ENCODE measurements around the gene FARP1. TPM values are rescaled to one million over a fixed set of nuclear protein-coding genes. Genes with fewer than 3 reads are reported as not detected.
A peak's percentile ranks its signal among the peaks of the same experiment; 100 is the strongest.

FARP1 gene
- total RNA-seq, 4 donors from 2014 or later: 11.0 to 27.2 (median 13.6) TPM

DNA sequence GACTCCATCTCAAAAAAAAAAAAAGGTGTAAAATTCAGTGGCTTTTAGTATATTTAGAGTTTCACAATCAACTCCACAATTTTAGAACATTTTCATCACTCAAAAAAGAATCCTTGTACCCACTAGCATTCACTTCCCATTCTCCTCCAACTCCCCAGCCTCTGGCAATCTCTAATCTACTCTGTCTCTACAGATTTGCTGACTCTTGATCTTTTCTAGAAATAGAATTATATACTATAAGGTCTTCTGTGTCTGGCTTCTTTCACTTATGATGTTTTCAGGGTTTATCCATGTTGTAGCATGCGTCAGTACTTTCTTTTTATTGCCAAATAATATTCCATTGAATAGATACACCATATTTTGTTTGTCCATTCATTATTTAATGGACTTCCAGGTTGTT is 8.0 kb upstream of the FARP1 start:
- no peak overlapping the region for H3K27ac ChIP-seq
- no peaks in the 10 kb centered on the region for H3K4me1 ChIP-seq
- no peaks in the 10 kb centered on the region for H3K36me3 ChIP-seq
- no peaks in the 10 kb centered on the region for H3K27me3 ChIP-seq
- 94% methylated on average over 1 of the region's 1 CpG for WGBS
- no peak overlapping the region for H3K4me3 ChIP-seq
- TF ChIP-seq EP300 (IDR thresholded peaks at IDR 0.05) (no peak), POLR2AphosphoS5 (IDR thresholded peaks at IDR 0.05) (no peak), POLR2A (IDR thresholded peaks at IDR 0.05) (no peak)
- TF ChIP-seq, protein P1, sequence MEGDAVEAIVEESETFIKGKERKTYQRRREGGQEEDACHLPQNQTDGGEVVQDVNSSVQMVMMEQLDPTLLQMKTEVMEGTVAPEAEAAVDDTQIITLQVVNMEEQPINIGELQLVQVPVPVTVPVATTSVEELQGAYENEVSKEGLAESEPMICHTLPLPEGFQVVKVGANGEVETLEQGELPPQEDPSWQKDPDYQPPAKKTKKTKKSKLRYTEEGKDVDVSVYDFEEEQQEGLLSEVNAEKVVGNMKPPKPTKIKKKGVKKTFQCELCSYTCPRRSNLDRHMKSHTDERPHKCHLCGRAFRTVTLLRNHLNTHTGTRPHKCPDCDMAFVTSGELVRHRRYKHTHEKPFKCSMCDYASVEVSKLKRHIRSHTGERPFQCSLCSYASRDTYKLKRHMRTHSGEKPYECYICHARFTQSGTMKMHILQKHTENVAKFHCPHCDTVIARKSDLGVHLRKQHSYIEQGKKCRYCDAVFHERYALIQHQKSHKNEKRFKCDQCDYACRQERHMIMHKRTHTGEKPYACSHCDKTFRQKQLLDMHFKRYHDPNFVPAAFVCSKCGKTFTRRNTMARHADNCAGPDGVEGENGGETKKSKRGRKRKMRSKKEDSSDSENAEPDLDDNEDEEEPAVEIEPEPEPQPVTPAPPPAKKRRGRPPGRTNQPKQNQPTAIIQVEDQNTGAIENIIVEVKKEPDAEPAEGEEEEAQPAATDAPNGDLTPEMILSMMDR (IDR thresholded peaks at IDR 0.05): no peak
- H3K9me3 ChIP-seq: no peaks in the 10 kb centered on the region
- no peak for DNase-seq (ENCODE audit: low spot score in 2 of 2)

DNA sequence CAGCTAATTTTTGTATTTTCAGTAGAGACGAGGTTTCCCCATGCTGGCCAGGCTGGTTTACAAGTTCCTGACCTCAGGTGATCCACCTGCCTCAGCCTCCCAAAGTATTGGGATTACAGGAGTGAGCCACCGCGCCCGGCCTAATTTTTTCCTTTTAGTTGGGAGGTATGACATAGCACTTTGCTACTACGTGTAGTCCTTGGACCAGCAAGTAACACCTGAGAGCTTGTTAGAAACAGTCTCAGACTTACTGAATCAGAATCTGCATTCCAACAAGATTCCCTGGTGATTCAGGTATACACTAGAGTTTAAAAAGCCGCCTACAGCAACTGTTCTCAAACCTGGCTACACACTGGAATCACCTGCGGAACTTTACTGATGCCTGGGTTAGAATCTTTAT is 1.8 kb upstream of the FARP1 start:
- Histone ChIP-seq H3K9me3 (no peaks in the 10 kb centered on the region), H3K27ac (no peak overlapping the region), H3K4me1 (peaks cover 27% of the 10 kb centered on the region), H3K4me3 (no peak overlapping the region), H3K27me3 (no peaks in the 10 kb centered on the region), H3K36me3 (no peaks in the 10 kb centered on the region)
- DNase-seq (ENCODE audit: low spot score in 2 of 2): no peak
- no peak for TF ChIP-seq POLR2AphosphoS5 (IDR thresholded peaks at IDR 0.05)
- no peak for TF ChIP-seq POLR2A (IDR thresholded peaks at IDR 0.05)
- TF ChIP-seq, protein P1 (IDR thresholded peaks at IDR 0.05): no peak
- TF ChIP-seq EP300 (IDR thresholded peaks at IDR 0.05): no peak
- 90% methylated on average over 7 of the region's 7 CpGs for WGBS

DNA sequence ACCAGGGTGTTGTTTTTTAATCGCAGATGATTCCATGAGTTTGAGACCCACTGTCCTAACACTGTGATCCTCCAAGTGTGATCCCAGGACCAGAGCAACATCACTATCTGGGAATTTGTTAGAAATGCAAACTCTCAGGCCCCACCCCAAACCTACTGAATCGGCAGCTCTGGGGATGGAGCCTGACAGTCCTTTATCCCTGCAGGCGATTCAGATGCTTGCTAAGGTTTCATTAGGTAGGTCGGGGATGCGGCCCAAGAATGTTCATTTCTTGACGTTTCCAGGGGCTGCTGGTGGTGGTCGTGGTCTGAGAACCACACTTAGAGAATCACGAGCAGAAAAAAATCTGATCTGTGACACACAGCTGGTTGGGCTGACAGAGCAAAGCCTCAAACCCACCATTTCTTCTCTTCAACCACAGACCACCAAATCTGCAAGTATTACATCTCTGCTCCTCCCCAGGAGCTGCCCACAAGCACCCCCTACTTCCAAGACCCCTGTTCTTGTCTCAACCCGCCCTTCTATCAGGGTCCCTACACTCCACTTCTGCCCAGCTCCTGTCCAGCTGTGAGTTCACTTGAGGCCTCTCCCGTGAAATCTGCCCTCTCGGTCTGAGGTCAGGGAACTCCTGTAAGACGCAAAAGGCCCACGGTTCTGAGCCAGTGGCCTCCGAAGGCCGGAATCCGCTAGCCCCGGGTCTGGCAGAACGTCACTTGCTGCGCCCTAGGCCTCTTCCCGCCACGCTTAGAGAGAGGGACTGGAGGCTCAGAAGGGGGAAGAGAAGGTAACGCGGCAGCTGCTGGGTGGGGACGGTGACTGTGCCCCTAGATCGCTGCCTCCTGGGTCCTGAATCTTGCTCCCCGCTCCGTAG is 1.1 kb upstream of the FARP1 start:
- 47% methylated on average over 24 of the region's 27 CpGs for WGBS
- TF ChIP-seq POLR2AphosphoS5 (IDR thresholded peaks at IDR 0.05) (no peak), POLR2A (IDR thresholded peaks at IDR 0.05) (no peak), EP300 (IDR thresholded peaks at IDR 0.05) (no peak)
- TF ChIP-seq, protein P1 (IDR thresholded peaks at IDR 0.05): no peak
- peak overlapping the region; percentile 95 for H3K4me3 ChIP-seq
- H3K27me3 ChIP-seq: no peaks in the 10 kb centered on the region
- peak overlapping the region; percentile 86 for H3K27ac ChIP-seq
- no peak for DNase-seq (ENCODE audit: low spot score in 2 of 2)
- H3K36me3 ChIP-seq: no peaks in the 10 kb centered on the region
- no peaks in the 10 kb centered on the region for H3K9me3 ChIP-seq
- H3K4me1 ChIP-seq: peaks cover 27% of the 10 kb centered on the region

DNA sequence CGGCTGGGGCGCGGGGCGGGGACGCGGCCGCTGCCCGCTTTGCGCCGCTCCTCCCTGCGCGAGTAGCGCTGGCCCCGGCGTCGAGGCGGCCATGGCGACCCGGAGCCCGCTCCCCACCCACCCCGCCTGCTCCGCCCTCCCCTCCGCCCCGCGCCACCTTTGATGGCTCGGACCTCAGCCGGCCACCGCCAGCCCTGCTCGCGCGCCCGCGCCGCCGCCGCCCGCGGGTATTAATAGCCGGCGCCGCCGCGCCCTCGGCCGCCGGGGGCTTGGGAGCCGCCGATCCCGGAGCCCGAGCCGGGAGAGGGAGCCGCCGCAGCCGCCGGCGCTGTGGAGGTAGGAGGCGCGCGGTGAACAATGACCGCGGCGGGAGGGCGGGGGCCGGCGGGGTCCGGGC is 261 bp downstream of the FARP1 start:
- H3K27me3 ChIP-seq: no peaks in the 10 kb centered on the region
- TF ChIP-seq, protein P1 (IDR thresholded peaks at IDR 0.05): no peak
- TF ChIP-seq POLR2A (IDR thresholded peaks at IDR 0.05): no peak
- TF ChIP-seq EP300 (IDR thresholded peaks at IDR 0.05): no peak
- TF ChIP-seq POLR2AphosphoS5 (IDR thresholded peaks at IDR 0.05): no peak
- H3K27ac ChIP-seq: peak overlapping the region; percentile 86
- DNase-seq (ENCODE audit: low spot score in 2 of 2): no peak
- WGBS: no CpG with 5 or more reads among the region's 66 CpGs
- no peaks in the 10 kb centered on the region for H3K36me3 ChIP-seq
- H3K4me3 ChIP-seq: peak overlapping the region; percentile 95
- H3K9me3 ChIP-seq: no peaks in the 10 kb centered on the region
- peaks cover 27% of the 10 kb centered on the region for H3K4me1 ChIP-seq

DNA sequence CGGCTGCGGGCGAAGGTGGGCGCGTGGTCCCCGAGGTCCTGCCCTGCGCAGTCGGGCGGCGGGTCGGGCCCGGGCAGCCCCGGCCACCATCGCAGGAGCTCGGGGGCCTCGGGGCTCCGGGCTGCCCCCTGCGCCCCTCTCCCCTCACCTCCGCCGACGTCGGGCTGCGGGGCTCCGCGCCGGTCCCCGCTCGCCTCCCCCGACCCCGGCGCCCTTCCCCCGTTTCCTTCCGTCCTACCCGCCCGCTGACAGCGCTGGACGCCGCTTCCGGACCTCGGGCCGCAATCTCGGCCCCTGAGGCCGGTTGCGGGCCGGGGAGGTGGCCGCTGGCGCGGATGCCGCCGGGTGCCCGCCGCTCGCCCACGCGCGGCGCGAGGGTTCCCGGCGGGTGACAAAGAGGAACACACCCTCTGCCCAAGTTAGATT is 720 bp downstream of the FARP1 start:
- peak overlapping the region; percentile 86 for H3K27ac ChIP-seq
- 2% methylated on average over 18 of the region's 60 CpGs for WGBS
- no peaks in the 10 kb centered on the region for H3K9me3 ChIP-seq
- H3K4me1 ChIP-seq: peaks cover 27% of the 10 kb centered on the region
- H3K36me3 ChIP-seq: no peaks in the 10 kb centered on the region
- TF ChIP-seq POLR2A (IDR thresholded peaks at IDR 0.05): no peak
- TF ChIP-seq, protein P1 (IDR thresholded peaks at IDR 0.05): no peak
- TF ChIP-seq POLR2AphosphoS5 (IDR thresholded peaks at IDR 0.05): no peak
- TF ChIP-seq EP300 (IDR thresholded peaks at IDR 0.05): no peak
- peak overlapping the region; percentile 95 for H3K4me3 ChIP-seq
- no peak for DNase-seq (ENCODE audit: low spot score in 2 of 2)
- no peaks in the 10 kb centered on the region for H3K27me3 ChIP-seq

Data from suprapubic skin (tissue), 4 donors.